T-cell (primary cell): ENCODE measurements around the gene CD74. TPM values are rescaled to one million over a fixed set of nuclear protein-coding genes. Genes with fewer than 3 reads are reported as not detected.

Experiments used
- ATAC-seq, 4 experiments: fragments of 200-7000 bp in 3 of 4; fragments of 150-1000 bp in 1 of 4; cut with Tn5 transposase; replicated peaks in 1 of 4; 1 replicate in 3 of 4; 2 replicates in 1 of 4; pipeline ENCODE4 v1.10.0; 2021; ENCODE audit warnings: moderate library complexity in 3 of 4, mild to moderate bottlenecking in 2 of 4, moderate number of reproducible peaks in 1 of 4
- CTCF ChIA-PET, 2 donors: fragments of 300-600 bp; sonication (Branson Sonifier 250); formaldehyde crosslinking; loops; one replicate each; lab custom pipeline; 2022; ENCODE audit warnings: antibody characterized with exemption in 2 of 2; lab: Charles Lee
- POLR2A ChIA-PET, 2 donors: fragments of 300-600 bp; sonication (Branson Sonifier 250); formaldehyde crosslinking; loops; one replicate each; lab custom pipeline; 2022; ENCODE audit warnings: antibody characterized with exemption in 2 of 2; lab: Charles Lee
- DNase-seq, 35 experiments: peaks; one replicate each; pipeline versions ENCODE4 v3.0.0 to v3.0.0-alpha.2; 2013 to 2023
- H3K27ac ChIP-seq: one replicate; pipeline ENCODE4 v1.5.1; 2013; ENCODE audit warnings: low read length
- H3K27me3 ChIP-seq, 2 experiments: replicated peaks in 1 of 2; 1 replicate in 1 of 2; 2 replicates in 1 of 2; pipeline versions ENCODE4 v1.6.1 to v1.7.0; 2013; ENCODE audit warnings: low read length in 1 of 2, mixed read lengths in 1 of 2; ENCODE audit not compliant: control insufficient read depth in 2 of 2, insufficient read depth in 2 of 2; ENCODE audit errors: extremely low read depth in 1 of 2
- H3K36me3 ChIP-seq, 2 donors: 1 replicate in 1 of 2; 2 replicates in 1 of 2; pipeline versions ENCODE4 v1.6.1 to v1.7.0; 2013; ENCODE audit warnings: low read length in 1 of 2; ENCODE audit not compliant: control insufficient read depth in 2 of 2, insufficient read depth in 1 of 2; ENCODE audit errors: extremely low read depth in 1 of 2
- H3K4me1 ChIP-seq, 2 experiments: 1 replicate in 1 of 2; 2 replicates in 1 of 2; pipeline versions ENCODE4 v1.6.1 to v1.7.0; 2013; ENCODE audit warnings: low read length in 2 of 2, mixed read lengths in 1 of 2; ENCODE audit not compliant: insufficient read depth in 2 of 2, control insufficient read depth in 1 of 2; ENCODE audit errors: extremely low read depth in 1 of 2
- H3K4me3 ChIP-seq, 2 donors: 1 replicate in 1 of 2; 2 replicates in 1 of 2; pipeline versions ENCODE4 v1.5.1 to v1.7.0; 2013; ENCODE audit warnings: mild to moderate bottlenecking in 2 of 2, low read length in 1 of 2, moderate library complexity in 1 of 2; ENCODE audit not compliant: control insufficient read depth in 1 of 2; ENCODE audit errors: extremely low read depth in 1 of 2
- H3K9me3 ChIP-seq: 2 replicates; pipeline ENCODE4 v1.7.0; 2013
- H3K27ac Mint-ChIP-seq, 2 donors: one replicate each; pipeline ENCODE4 v1.8.0; 2020 to 2021; ENCODE audit warnings: mild to moderate bottlenecking in 2 of 2, mixed read lengths in 2 of 2
- H3K27me3 Mint-ChIP-seq, 2 donors: one replicate each; pipeline ENCODE4 v1.8.0; 2021 to 2022; ENCODE audit warnings: mixed read lengths in 2 of 2
- H3K36me3 Mint-ChIP-seq: one replicate; pipeline ENCODE4 v1.8.0; 2021; ENCODE audit warnings: mixed read lengths
- H3K4me1 Mint-ChIP-seq, 3 donors: one replicate each; pipeline ENCODE4 v1.8.0; 2020 to 2022; ENCODE audit warnings: mixed read lengths in 3 of 3, mild to moderate bottlenecking in 1 of 3
- H3K4me3 Mint-ChIP-seq, 3 donors: one replicate each; pipeline ENCODE4 v1.8.0; 2020 to 2022; ENCODE audit warnings: mild to moderate bottlenecking in 3 of 3, mixed read lengths in 3 of 3, moderate library complexity in 3 of 3
- H3K9me3 Mint-ChIP-seq, 3 donors: one replicate each; pipeline ENCODE4 v1.8.0; 2020 to 2022; ENCODE audit warnings: mixed read lengths in 3 of 3
- WGBS: methylation state at CpG from one replicate; pipeline ENCODE4 v1.1.5; 2013; ENCODE audit warnings: missing lambda C conversion rate; ENCODE audit not compliant: insufficient coverage; 5-methylcytosine and 5-hydroxymethylcytosine counted together
- total RNA-seq, 35 experiments: library from RNA in 6 of 35; stranded (reverse) in 6 of 35; fragments of 120-200 nt in 1 of 35; gene quantifications; one replicate each; pipeline versions ENCODE4 v1.2.1 to v1.2.4 and lab custom pipeline; 2013 to 2026

The CD74 gene
- total RNA-seq, 5 donors from 2014 or later (not counting 1 experiment from before 2014, with no cell fraction given) = 201 to 512 (median 406) TPM

DNA sequence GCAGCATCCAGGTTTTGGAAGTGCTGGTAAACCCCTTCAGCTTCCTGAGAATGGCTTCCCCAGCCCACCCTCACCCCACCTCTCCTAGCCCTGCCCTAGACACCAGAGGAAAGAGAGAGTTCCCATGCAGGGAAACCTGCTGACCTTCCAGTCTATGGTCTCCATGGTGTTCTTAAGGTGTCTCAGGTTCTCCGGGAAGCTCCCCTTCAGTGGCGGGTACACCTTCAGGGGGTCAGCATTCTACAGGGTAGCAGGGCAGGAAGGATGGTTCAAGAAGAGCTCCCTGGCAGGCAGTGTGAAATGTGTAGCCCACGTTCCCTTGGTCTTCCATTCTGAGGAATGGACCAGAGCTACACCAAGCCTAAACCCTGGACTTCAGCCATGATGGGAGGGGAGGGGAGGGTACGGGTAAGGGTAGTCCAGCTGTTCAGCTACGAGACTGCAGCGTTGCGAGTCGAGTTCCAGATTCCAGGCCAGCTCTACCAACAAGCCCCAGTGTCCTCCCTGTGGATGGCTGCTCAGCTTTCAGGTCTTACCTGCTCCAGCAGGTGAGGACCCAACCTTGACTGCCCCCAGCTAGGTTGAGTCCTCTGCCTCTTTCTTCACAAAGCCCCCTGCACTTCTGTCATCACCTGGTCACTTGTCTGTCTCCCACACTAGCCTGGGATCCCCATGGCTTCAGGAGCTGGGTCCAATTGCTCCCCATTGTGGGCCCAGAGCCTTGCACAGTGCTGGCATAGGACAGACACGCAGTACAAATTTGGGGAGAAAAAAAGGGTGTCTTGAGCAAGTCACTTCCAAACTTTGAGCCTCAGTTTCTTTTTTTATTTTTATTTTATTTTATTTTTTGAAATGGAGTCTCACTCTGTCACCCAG is 7.5 kb downstream of the CD74 start:
- Histone ChIP-seq H3K27me3 (no peaks in the 10 kb centered on the region), H3K4me1 (peaks cover 5 to 38% of the 10 kb centered on the region in 2 experiments), H3K27ac (no peak overlapping the region), H3K9me3 (no peaks in the 10 kb centered on the region), H3K36me3 (peaks cover 27 to 78% of the 10 kb centered on the region in 2 donors), H3K4me3 (no peak overlapping the region)
- H3K27ac Mint-ChIP-seq = no peak overlapping the region
- no peaks in the 10 kb centered on the region for H3K9me3 Mint-ChIP-seq
- ATAC-seq (no peak), DNase-seq (no peak)
- peaks cover 14 to 30% (median 26%) of the 10 kb centered on the region in 3 donors for H3K4me1 Mint-ChIP-seq
- no peaks in the 10 kb centered on the region for H3K27me3 Mint-ChIP-seq
- 93% methylated on average over 6 of the region's 9 CpGs for WGBS
- CTCF ChIA-PET = interaction anchor here (0.6 to 0.8 kb wide), 3 partner anchors 8 to 838 kb away, joined by 3 to 4 read pairs (median 3); no protein-coding TSS in a partner anchor
- peaks cover 41% of the 10 kb centered on the region for H3K36me3 Mint-ChIP-seq
- POLR2A ChIA-PET = interaction anchor here in 1 of 2 donors (1.0 kb wide), 1 partner anchor 9 kb away, joined by 3 read pairs; no protein-coding TSS in a partner anchor
- H3K4me3 Mint-ChIP-seq = peak overlapping the region in 1 of 3 donors; percentile 7

DNA sequence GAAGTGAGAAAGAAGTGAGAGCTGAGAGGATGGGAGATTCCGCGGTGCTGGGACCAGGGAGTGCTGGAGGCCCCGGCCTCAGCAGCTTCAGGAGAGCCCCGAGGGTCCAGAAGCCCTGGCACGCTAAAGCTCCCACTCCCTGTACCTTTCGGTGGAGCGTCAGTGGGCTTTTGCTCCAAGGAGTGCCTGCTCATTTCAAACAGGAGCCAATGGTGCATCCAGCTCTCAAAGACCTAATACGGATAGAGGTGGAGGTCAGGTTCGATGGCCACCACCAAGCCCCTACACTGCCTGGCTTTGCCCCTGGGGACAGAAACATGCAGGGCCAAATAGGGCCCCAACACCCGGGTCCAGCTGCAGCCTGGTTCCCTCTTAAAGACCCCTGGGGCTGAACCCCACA is 8.2 kb downstream of the CD74 start:
- Histone ChIP-seq H3K4me1 (peaks cover 0 to 31% of the 10 kb centered on the region in 2 experiments), H3K4me3 (no peak overlapping the region), H3K27ac (no peak overlapping the region), H3K9me3 (no peaks in the 10 kb centered on the region), H3K36me3 (peaks cover 32 to 85% of the 10 kb centered on the region in 2 donors), H3K27me3 (no peaks in the 10 kb centered on the region)
- Mint-ChIP-seq H3K27me3 (no peaks in the 10 kb centered on the region), H3K27ac (no peak overlapping the region), H3K9me3 (no peaks in the 10 kb centered on the region), H3K4me3 (no peak overlapping the region), H3K36me3 (peaks cover 44% of the 10 kb centered on the region), H3K4me1 (peaks cover 7 to 28% (median 19%) of the 10 kb centered on the region in 3 donors)
- no peak for DNase-seq
- ChIA-PET POLR2A (interaction anchor here in 1 of 2 donors (1.0 kb wide), 1 partner anchor 9 kb away, joined by 3 read pairs; no protein-coding TSS in a partner anchor), CTCF (interaction anchor here in 1 of 2 donors (0.8 kb wide), 1 partner anchor 46 kb away, joined by 3 read pairs; no protein-coding TSS in a partner anchor)
- ATAC-seq = no peak
- WGBS = 98% methylated on average over 8 of the region's 10 CpGs

DNA sequence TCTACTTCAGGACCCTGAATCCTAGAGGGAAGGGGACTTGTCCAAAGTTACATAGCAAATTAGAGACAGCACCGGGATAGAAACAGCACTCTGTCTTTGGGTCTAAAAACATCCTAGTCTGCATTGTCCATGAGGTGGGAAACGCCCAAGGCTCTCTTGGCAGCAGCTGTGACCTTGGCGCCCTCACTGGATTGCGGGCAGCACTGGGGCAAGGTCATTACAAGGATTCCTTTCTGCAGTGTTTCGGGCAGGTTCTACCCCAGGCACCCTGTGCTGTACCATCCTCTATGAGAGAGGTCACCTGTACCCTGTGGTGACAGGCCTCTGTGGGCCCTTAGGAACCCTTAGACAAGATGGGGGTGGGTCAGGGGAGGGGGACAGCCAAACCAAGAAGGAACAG is 8.6 kb downstream of the CD74 start:
- Mint-ChIP-seq H3K27me3 (no peaks in the 10 kb centered on the region), H3K9me3 (no peaks in the 10 kb centered on the region), H3K27ac (peak overlapping the region in 1 of 2 donors; percentile 22), H3K4me1 (peaks cover 7 to 28% (median 19%) of the 10 kb centered on the region in 3 donors), H3K36me3 (peaks cover 43% of the 10 kb centered on the region), H3K4me3 (no peak overlapping the region)
- no peak for ATAC-seq
- POLR2A ChIA-PET = interaction anchor here in 1 of 2 donors (0.6 to 1.0 kb wide), 2 partner anchors 8 to 47 kb away, joined by 3 to 5 read pairs; no protein-coding TSS in a partner anchor
- no peak for DNase-seq
- CTCF ChIA-PET = no interaction called here
- Histone ChIP-seq H3K27me3 (no peaks in the 10 kb centered on the region), H3K27ac (no peak overlapping the region), H3K36me3 (peaks cover 32 to 89% of the 10 kb centered on the region in 2 donors), H3K9me3 (no peaks in the 10 kb centered on the region), H3K4me1 (peaks cover 0 to 28% of the 10 kb centered on the region in 2 experiments), H3K4me3 (no peak overlapping the region)
- 95% methylated on average over 5 of the region's 5 CpGs for WGBS

DNA sequence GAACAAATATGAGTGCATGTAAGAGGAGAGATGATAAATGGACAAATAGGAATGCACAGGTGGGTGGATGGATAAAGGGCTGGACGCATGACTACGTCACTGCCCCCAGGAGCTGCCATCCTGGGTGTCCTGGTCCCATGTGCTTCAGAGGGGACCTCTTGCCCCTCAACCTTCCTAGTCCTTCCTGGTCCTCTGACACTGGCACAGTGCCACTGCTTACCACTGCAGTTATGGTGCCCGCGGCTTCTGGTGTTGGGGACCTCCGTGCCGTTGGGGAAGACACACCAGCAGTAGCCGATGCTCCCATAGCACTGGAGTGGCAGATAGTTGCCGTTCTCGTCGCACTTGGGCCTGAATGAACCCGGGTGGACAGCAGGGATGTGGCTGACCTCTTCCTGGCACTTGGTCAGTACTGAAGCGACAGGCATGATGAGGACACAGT is 9.8 kb downstream of the CD74 start:
- ATAC-seq (no peak), DNase-seq (no peak)
- Mint-ChIP-seq H3K36me3 (peaks cover 44% of the 10 kb centered on the region), H3K27me3 (no peaks in the 10 kb centered on the region), H3K4me3 (no peak overlapping the region), H3K9me3 (no peaks in the 10 kb centered on the region), H3K27ac (peak overlapping the region in 1 of 2 donors; percentile 23), H3K4me1 (peaks cover 0 to 17% (median 8%) of the 10 kb centered on the region in 3 donors)
- H3K4me3 ChIP-seq = no peak overlapping the region
- no peaks in the 10 kb centered on the region for H3K27me3 ChIP-seq
- H3K36me3 ChIP-seq = peaks cover 31 to 91% of the 10 kb centered on the region in 2 donors
- ChIA-PET CTCF (no interaction called here), POLR2A (no interaction called here)
- WGBS = 92% methylated on average over 9 of the region's 12 CpGs
- H3K4me1 ChIP-seq = peaks cover 0 to 16% of the 10 kb centered on the region in 2 experiments
- no peaks in the 10 kb centered on the region for H3K9me3 ChIP-seq
- H3K27ac ChIP-seq = no peak overlapping the region

DNA sequence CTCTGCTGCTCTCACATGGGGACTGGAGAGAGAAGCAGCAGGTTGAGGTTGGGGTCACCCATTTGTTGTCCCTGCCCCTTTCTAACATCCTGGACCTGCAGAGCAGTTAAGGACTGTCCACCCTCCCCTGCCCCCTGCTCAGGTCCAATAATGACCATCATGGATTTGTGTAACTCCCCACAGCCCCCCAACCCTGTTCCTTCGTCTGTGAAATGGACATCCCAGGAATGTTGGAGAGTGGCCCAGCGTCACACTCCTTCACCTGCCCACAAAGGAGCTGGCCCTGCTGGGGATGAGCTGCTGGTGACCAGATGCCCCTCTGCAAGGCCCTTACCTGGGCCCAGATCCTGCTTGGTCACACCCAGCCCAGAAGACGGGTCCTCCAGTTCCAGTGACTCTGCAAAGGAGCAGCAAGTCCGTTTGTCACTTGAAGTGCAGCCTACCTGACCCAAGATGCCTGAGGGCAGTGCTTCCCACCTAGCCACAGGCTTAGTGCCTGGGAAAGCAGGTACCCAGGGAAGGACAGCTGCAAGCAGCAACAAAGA is 10.4 kb downstream of the CD74 start:
- Mint-ChIP-seq H3K4me1 (peaks cover 0 to 15% (median 6%) of the 10 kb centered on the region in 3 donors), H3K27me3 (no peaks in the 10 kb centered on the region), H3K27ac (peak overlapping the region in 1 of 2 donors; percentile 23), H3K36me3 (peaks cover 45% of the 10 kb centered on the region), H3K9me3 (no peaks in the 10 kb centered on the region), H3K4me3 (no peak overlapping the region)
- CTCF ChIA-PET = no interaction called here
- POLR2A ChIA-PET = interaction anchor here in 1 of 2 donors (0.6 kb wide), 1 partner anchor 8 kb away, joined by 9 read pairs; no protein-coding TSS in a partner anchor
- Histone ChIP-seq H3K27me3 (no peaks in the 10 kb centered on the region), H3K27ac (no peak overlapping the region), H3K4me3 (no peak overlapping the region), H3K4me1 (peaks cover 0 to 11% of the 10 kb centered on the region in 2 experiments), H3K9me3 (no peaks in the 10 kb centered on the region), H3K36me3 (peaks cover 37 to 89% of the 10 kb centered on the region in 2 donors)
- DNase-seq (no peak), ATAC-seq (no peak)
- WGBS = 90% methylated on average over 4 of the region's 4 CpGs
